Measurements from ENCODE around the gene GJA4.
"Not testable (repeated sequence)": the region's sequence is repeated elsewhere in the genome, so short reads cannot be mapped to it uniquely, and the experiment has no call there.

The GJA4 gene

DNA sequence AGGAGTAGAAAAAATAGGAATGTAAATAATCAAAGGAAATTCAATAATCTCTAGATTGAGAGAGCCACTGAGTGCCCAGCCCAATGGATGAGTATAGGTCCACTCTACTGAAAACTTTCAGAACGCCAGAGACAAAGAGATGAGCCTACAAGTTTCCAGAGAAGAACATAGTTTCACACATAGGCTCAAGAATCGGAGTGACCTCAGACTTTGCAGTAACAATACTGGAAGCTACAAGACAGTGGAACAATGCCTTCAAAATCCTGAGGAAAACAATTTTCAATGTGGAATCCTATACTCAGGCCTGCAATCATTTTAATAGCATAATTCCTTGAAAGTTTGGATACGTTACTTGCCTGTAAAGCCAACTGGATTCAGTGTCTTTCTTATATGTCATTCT is 11.0 kb downstream of the GJA4 start:
- Histone ChIP-seq H3K9ac (ENCODE audit: low read length) (no peak overlapping the region), H3K9me3 (ENCODE audit: control insufficient read depth, low read length) (no peaks in the 10 kb centered on the region), H3K36me3 (ENCODE audit: control insufficient read depth, insufficient read depth, low read length) (no peaks in the 10 kb centered on the region), H3K4me3 (ENCODE audit: low read length) (no peak overlapping the region), H3K4me1 (ENCODE audit: control insufficient read depth, insufficient read depth, low read length) (no peaks in the 10 kb centered on the region), H3K27me3 (ENCODE audit: control insufficient read depth, insufficient read depth, low read length) (no peaks in the 10 kb centered on the region)

DNA sequence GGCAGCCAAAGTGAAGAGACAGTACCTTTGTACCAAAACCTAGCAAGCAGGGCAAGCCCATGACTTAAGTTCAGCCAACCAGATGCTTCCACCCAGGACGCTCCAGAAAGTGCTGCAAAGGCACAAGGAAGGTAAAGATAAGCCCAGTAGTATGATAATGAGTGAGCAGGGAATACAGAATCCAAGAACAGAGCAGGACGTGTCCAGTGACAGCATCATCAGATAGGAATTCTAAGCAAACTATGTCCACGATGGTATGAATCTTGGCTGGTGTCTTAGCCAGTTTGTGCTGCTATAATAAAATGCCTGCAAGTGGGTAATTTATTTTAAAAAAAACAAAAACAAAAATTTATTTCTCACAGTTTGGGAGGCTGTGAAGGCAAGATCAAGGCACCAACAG is 13.6 kb downstream of the GJA4 start:
- Histone ChIP-seq H3K27me3 (ENCODE audit: control insufficient read depth, insufficient read depth, low read length) (no peaks in the 10 kb centered on the region), H3K9ac (ENCODE audit: low read length) (no peak overlapping the region)

DNA sequence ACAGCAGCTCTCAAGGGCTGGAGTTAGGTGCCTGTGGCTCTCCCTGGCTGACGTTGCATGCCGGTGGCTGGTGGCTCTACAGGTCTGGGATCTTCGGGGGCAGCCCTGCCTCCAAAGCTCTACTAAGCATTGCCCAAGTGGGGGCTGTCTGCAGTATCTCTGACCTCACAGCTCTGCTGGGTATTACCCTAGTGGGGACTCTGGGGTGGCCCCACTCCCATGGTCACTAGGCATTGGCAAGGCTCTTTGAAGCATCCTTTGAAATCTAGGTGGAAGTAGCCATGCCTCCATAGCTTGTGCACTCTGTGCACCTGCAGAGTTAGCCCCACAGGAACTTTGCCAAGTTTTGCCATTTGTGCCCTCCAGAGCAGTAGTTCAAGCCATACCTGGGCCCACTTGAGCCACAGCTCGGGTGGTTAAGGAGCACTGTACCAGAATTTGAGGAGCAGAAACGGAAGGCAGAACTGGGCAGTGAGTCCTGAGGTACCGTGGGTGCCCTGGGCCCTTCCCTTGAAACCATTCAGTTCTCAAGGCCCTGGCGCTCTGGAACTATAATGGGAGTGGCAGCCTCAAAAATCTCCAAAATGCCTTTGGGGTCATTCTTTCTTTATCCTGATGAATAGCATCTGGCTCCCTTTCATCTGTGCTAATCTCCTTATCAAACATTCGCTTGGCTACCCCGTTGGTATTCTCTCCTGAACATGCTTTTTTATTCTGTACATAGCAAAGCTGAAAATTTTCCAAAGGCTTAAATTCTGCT is 15.4 kb downstream of the GJA4 start:
- Histone ChIP-seq H3K4me1 (ENCODE audit: control insufficient read depth, insufficient read depth, low read length) (no peaks in the 10 kb centered on the region), H3K36me3 (ENCODE audit: control insufficient read depth, insufficient read depth, low read length) (no peaks in the 10 kb centered on the region), H3K9ac (ENCODE audit: low read length) (no peak overlapping the region), H3K9me3 (ENCODE audit: control insufficient read depth, low read length) (no peaks in the 10 kb centered on the region), H3K27me3 (ENCODE audit: control insufficient read depth, insufficient read depth, low read length) (no peaks in the 10 kb centered on the region), H3K4me3 (ENCODE audit: low read length) (no peak overlapping the region)

More for the DNA sequence above, 13.6 kb downstream of the GJA4 start:
- Histone ChIP-seq H3K4me3 (ENCODE audit: low read length) (no peak overlapping the region), H3K4me1 (ENCODE audit: control insufficient read depth, insufficient read depth, low read length) (no peaks in the 10 kb centered on the region), H3K9me3 (ENCODE audit: control insufficient read depth, low read length) (no peaks in the 10 kb centered on the region), H3K36me3 (ENCODE audit: control insufficient read depth, insufficient read depth, low read length) (no peaks in the 10 kb centered on the region)

DNA sequence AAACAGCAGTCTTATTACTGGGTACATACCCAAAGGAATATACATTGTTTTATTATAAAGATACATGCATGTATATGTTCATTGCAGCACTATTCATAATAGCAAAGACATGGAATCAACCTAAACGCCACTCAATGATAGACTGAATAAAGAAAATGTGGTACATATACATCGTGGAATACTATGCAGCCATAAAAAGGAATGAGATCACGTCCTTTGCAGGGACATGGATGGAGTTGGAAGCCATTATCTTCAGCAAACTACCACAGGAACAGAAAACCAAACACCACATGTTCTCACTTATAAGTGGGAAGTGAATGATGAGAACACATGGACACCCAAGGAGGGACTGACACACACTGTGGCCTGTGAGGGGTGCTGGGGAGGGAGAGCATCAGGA is 18.0 kb downstream of the GJA4 start:
- not testable (repeated sequence) for H3K9me3 ChIP-seq (ENCODE audit: control insufficient read depth, low read length); H3K9ac ChIP-seq (ENCODE audit: low read length); H3K36me3 ChIP-seq (ENCODE audit: control insufficient read depth, insufficient read depth, low read length); H3K4me3 ChIP-seq (ENCODE audit: low read length); H3K4me1 ChIP-seq (ENCODE audit: control insufficient read depth, insufficient read depth, low read length); H3K27me3 ChIP-seq (ENCODE audit: control insufficient read depth, insufficient read depth, low read length)

- Histone ChIP-seq H3K4me1 (ENCODE audit: control insufficient read depth, insufficient read depth, low read length) (no peaks in the 10 kb centered on the region), H3K27me3 (ENCODE audit: control insufficient read depth, insufficient read depth, low read length) (no peaks in the 10 kb centered on the region), H3K4me3 (ENCODE audit: low read length) (no peak overlapping the region), H3K36me3 (ENCODE audit: control insufficient read depth, insufficient read depth, low read length) (no peaks in the 10 kb centered on the region), H3K9ac (ENCODE audit: low read length) (no peak overlapping the region), H3K9me3 (ENCODE audit: control insufficient read depth, low read length) (no peaks in the 10 kb centered on the region)
Measured at GRCh38 chr1:34816332-34816731, 23.5 kb downstream of the GJA4 start.

- Histone ChIP-seq H3K4me3 (ENCODE audit: low read length) (no peak overlapping the region), H3K36me3 (ENCODE audit: control insufficient read depth, insufficient read depth, low read length) (no peaks in the 10 kb centered on the region), H3K9ac (ENCODE audit: low read length) (no peak overlapping the region), H3K27me3 (ENCODE audit: control insufficient read depth, insufficient read depth, low read length) (no peaks in the 10 kb centered on the region), H3K9me3 (ENCODE audit: control insufficient read depth, low read length) (no peaks in the 10 kb centered on the region), H3K4me1 (ENCODE audit: control insufficient read depth, insufficient read depth, low read length) (no peaks in the 10 kb centered on the region)
Measured at GRCh38 chr1:34816778-34817177, 24.0 kb downstream of the GJA4 start.

DNA sequence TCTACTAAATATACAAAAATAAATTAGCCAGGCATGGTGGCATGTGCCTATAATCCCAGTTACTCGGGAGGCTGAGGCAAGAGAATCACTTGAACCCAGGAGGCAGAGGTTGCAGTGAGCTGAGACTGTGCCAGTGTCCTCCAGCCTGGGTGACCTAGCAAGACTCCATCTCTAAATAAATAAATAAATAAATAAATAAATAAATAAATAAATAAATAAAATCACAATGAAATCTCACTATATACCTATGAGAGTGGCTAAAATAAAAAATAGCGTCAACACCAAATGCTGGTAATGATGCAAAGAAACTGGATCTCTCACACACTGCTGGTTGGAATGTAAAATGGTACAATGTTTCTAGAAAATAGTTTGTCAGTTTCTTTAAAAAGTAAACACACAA is 26.1 kb downstream of the GJA4 start:
- H3K4me1 ChIP-seq (ENCODE audit: control insufficient read depth, insufficient read depth, low read length); H3K9me3 ChIP-seq (ENCODE audit: control insufficient read depth, low read length); H3K27me3 ChIP-seq (ENCODE audit: control insufficient read depth, insufficient read depth, low read length); H3K36me3 ChIP-seq (ENCODE audit: control insufficient read depth, insufficient read depth, low read length); H3K4me3 ChIP-seq (ENCODE audit: low read length); H3K9ac ChIP-seq (ENCODE audit: low read length): not testable (repeated sequence)

- H3K9ac ChIP-seq (ENCODE audit: low read length): no peak overlapping the region
- no peak overlapping the region for H3K4me3 ChIP-seq (ENCODE audit: low read length)
- peaks cover 26% of the 10 kb centered on the region for H3K4me1 ChIP-seq (ENCODE audit: control insufficient read depth, insufficient read depth, low read length)
- no peaks in the 10 kb centered on the region for H3K9me3 ChIP-seq (ENCODE audit: control insufficient read depth, low read length)
- no peaks in the 10 kb centered on the region for H3K27me3 ChIP-seq (ENCODE audit: control insufficient read depth, insufficient read depth, low read length)
- no peaks in the 10 kb centered on the region for H3K36me3 ChIP-seq (ENCODE audit: control insufficient read depth, insufficient read depth, low read length)
Measured at GRCh38 chr1:34822202-34822601, 29.4 kb downstream of the GJA4 start.

DNA sequence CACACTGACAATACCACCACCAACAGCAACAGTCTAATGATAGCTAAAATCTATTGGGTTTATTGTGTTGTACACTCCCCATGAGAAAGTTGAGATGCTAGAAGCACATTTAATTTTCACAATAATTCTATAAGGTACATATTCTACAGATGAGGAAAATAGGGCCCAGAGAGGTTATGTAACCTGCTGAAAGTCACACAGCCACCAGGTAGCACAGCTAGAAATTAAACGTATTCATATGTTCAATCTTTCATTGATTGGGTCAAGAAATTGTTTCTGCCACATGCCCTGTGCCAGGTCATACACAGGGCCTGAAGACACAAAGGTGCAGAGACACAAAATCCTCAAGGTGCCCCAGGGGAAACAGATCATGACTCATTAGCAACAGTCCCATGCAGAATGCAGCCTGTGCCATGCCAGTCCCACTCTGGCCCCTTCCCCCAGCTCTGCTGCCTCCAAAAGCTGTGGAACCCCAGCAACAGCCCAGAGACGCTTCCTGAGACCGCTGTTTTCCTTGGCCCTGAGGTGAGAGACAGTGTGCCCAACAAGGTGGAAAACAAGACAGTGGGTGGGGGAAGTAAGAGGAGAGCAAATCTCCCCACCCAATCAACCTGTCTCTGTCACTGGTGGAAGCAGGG is 32.1 kb downstream of the GJA4 start:
- H3K4me1 ChIP-seq (ENCODE audit: control insufficient read depth, insufficient read depth, low read length): peaks cover 26% of the 10 kb centered on the region
- H3K4me3 ChIP-seq (ENCODE audit: low read length): no peak overlapping the region
- no peaks in the 10 kb centered on the region for H3K27me3 ChIP-seq (ENCODE audit: control insufficient read depth, insufficient read depth, low read length)
- peak overlapping the region; percentile 47 for H3K9ac ChIP-seq (ENCODE audit: low read length)
- H3K36me3 ChIP-seq (ENCODE audit: control insufficient read depth, insufficient read depth, low read length): no peaks in the 10 kb centered on the region
- H3K9me3 ChIP-seq (ENCODE audit: control insufficient read depth, low read length): no peaks in the 10 kb centered on the region

GRCh38 chr1:34825455-34826091 is 32.8 kb downstream of the GJA4 start:
- H3K36me3 ChIP-seq (ENCODE audit: control insufficient read depth, insufficient read depth, low read length): no peaks in the 10 kb centered on the region
- H3K27me3 ChIP-seq (ENCODE audit: control insufficient read depth, insufficient read depth, low read length): no peaks in the 10 kb centered on the region
- H3K4me1 ChIP-seq (ENCODE audit: control insufficient read depth, insufficient read depth, low read length): peaks cover 26% of the 10 kb centered on the region
- no peak overlapping the region for H3K4me3 ChIP-seq (ENCODE audit: low read length)
- H3K9me3 ChIP-seq (ENCODE audit: control insufficient read depth, low read length): no peaks in the 10 kb centered on the region
- peak overlapping the region; percentile 47 for H3K9ac ChIP-seq (ENCODE audit: low read length)

- Histone ChIP-seq H3K4me3 (ENCODE audit: low read length) (no peak overlapping the region), H3K27me3 (ENCODE audit: control insufficient read depth, insufficient read depth, low read length) (no peaks in the 10 kb centered on the region), H3K4me1 (ENCODE audit: control insufficient read depth, insufficient read depth, low read length) (peaks cover 26% of the 10 kb centered on the region), H3K36me3 (ENCODE audit: control insufficient read depth, insufficient read depth, low read length) (no peaks in the 10 kb centered on the region), H3K9me3 (ENCODE audit: control insufficient read depth, low read length) (no peaks in the 10 kb centered on the region), H3K9ac (ENCODE audit: low read length) (no peak overlapping the region)
Measured at GRCh38 chr1:34827341-34827941, 34.6 kb downstream of the GJA4 start.

DNA sequence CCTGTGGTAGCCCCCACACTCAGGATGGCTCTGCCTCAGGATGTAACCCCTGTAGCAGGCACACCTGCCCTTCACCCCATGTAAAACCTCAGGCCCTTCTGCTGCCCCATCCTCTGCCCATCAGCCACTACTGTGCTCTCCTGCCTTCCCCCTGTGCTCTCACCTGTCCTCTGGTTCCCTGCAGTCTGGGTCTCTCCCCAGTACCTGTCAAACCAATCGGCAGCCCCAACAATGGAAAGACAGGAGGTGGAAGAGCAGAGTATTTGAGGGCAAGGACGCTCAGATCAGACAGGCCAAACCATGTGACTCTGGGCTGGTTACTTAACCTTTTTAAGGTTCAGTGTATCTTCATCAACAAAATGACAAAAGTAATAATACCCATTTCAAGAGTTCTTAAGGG is 35.8 kb downstream of the GJA4 start:
- Histone ChIP-seq H3K4me1 (ENCODE audit: control insufficient read depth, insufficient read depth, low read length) (peaks cover 26% of the 10 kb centered on the region), H3K4me3 (ENCODE audit: low read length) (no peak overlapping the region), H3K36me3 (ENCODE audit: control insufficient read depth, insufficient read depth, low read length) (no peaks in the 10 kb centered on the region), H3K27me3 (ENCODE audit: control insufficient read depth, insufficient read depth, low read length) (no peaks in the 10 kb centered on the region), H3K9ac (ENCODE audit: low read length) (no peak overlapping the region), H3K9me3 (ENCODE audit: control insufficient read depth, low read length) (no peaks in the 10 kb centered on the region)

Measured in mucosa of stomach (tissue), 1 donor.